Transverse colon (tissue), 4 donors: Measurements from ENCODE around the gene ACTR1A. TPM values are rescaled to one million over a fixed set of nuclear protein-coding genes. Genes with fewer than 3 reads are reported as not detected.
A peak's percentile ranks its signal among the peaks of the same experiment; 100 is the strongest.

Source experiments
- DNase-seq: peaks from one replicate; pipeline ENCODE4 v3.0.0-alpha.2; 2019
- H3K27ac ChIP-seq, 4 donors: fragments of 200-600 bp; sonication (generic); 2 replicates each; pipeline ENCODE4 v1.5.1; 2016 to 2018; ENCODE audit warnings: inconsistent platforms in 4 of 4
- H3K27me3 ChIP-seq: fragments of 200-600 bp; sonication (generic); 2 replicates; pipeline ENCODE4 v1.5.1; 2017; ENCODE audit warnings: inconsistent platforms
- H3K36me3 ChIP-seq, 4 donors: fragments of 200-600 bp; sonication (generic); 2 replicates each; pipeline ENCODE4 v1.5.1; 2017 to 2019; ENCODE audit warnings: inconsistent platforms in 4 of 4
- H3K4me1 ChIP-seq, 4 donors: fragments of 200-600 bp; sonication (generic); 2 replicates each; pipeline ENCODE4 v1.5.1; 2017 to 2020; ENCODE audit warnings: inconsistent platforms in 4 of 4
- H3K4me3 ChIP-seq, 4 donors: fragments of 200-600 bp; sonication (generic); 1 replicate in 1 of 4; 2 replicates in 3 of 4; pipeline versions ENCODE4 v1.5.1 to v1.6.1; 2017 to 2019; ENCODE audit warnings: inconsistent platforms in 4 of 4
- H3K9me3 ChIP-seq, 2 donors: fragments of 200-600 bp; sonication (generic); 2 replicates each; pipeline ENCODE4 v1.5.1; 2017 to 2019; ENCODE audit warnings: inconsistent platforms in 2 of 2
- CTCF ChIP-seq, 5 experiments: fragments of 200-600 bp in 3 of 5; fragments of 450-650 bp in 2 of 5; sonication (generic) in 3 of 5; IDR thresholded peaks; 1 replicate in 2 of 5; 2 replicates in 3 of 5; pipeline ENCODE4 v1.5.1; 2016 to 2017; ENCODE audit warnings: antibody characterized with exemption in 5 of 5, inconsistent platforms in 3 of 5, mild to moderate bottlenecking in 2 of 5, moderate library complexity in 1 of 5
- EP300 ChIP-seq: sonication (generic); formaldehyde crosslinking; IDR thresholded peaks from one replicate; pipeline ENCODE4 v1.6.1; 2017; ENCODE audit warnings: antibody characterized with exemption, low read depth
- POLR2A ChIP-seq: fragments of 450-650 bp; IDR thresholded peaks from one replicate; pipeline ENCODE4 v1.6.1; 2016; ENCODE audit warnings: antibody characterized with exemption, mild to moderate bottlenecking, moderate library complexity
- POLR2AphosphoS5 ChIP-seq, 3 donors: sonication (generic); formaldehyde crosslinking; IDR thresholded peaks; one replicate each; pipeline ENCODE4 v1.6.1; 2016; ENCODE audit warnings: antibody characterized with exemption in 3 of 3
- WGBS, 2 donors: methylation state at CpG; one replicate each; pipeline ENCODE4 v1.1.5; 2018; ENCODE audit warnings: low coverage in 1 of 2; 5-methylcytosine and 5-hydroxymethylcytosine counted together
- in situ Hi-C, 4 donors: fragments of 200-750 bp; cut with MboI; loops; one replicate each; pipeline versions ENCODE4 v1.15.0 to v1.15.1; 2017; ENCODE audit warnings: low sequenced_read_pairs in 3 of 4, low pct_ligation_motif_present in 1 of 4, low pct_unique_long_range_greater_than_20kb in 1 of 4
- intact Hi-C: fragments of 100-400 bp; cut with DNase I; formaldehyde crosslinking; loops from one replicate; pipeline ENCODE4 v1.15.1; 2023; ENCODE audit warnings: low total_unique reads
- total RNA-seq, 4 donors: library from RNA; depleted of rRNA; stranded (reverse); fragments of >200 nt; gene quantifications; one replicate each; pipeline ENCODE4 v1.1.0, GENCODE V29; 2016

ACTR1A gene
- total RNA-seq, 4 donors from 2014 or later: 49.7 to 90.8 (median 79.4) TPM

- Histone ChIP-seq H3K9me3 (no peaks in the 10 kb centered on the region), H3K27me3 (peaks cover 23% of the 10 kb centered on the region), H3K4me3 (peak overlapping the region in 1 of 4 donors; percentile 28), H3K4me1 (peaks cover 6 to 36% (median 13%) of the 10 kb centered on the region in 4 donors), H3K27ac (no peak overlapping the region), H3K36me3 (no peaks in the 10 kb centered on the region)
- intact Hi-C loops (no loop called here), in situ Hi-C loops (no loop called here)
- DNase-seq: no peak
- 76% methylated on average over 6 of the region's 6 CpGs; no CpG with 5 or more reads in 1 of the 2 donors for WGBS, 2 donors
- TF ChIP-seq EP300: no peak
- TF ChIP-seq POLR2AphosphoS5 (IDR thresholded peaks at IDR 0.05): no peak
- TF ChIP-seq POLR2A: no peak
- no peak for TF ChIP-seq CTCF (IDR thresholded peaks at IDR 0.05)
Observed at GRCh38 chr10:102436312-102436711, 66.2 kb downstream of the ACTR1A start.

- intact Hi-C loops (no loop called here), in situ Hi-C loops (no loop called here)
- no peak for DNase-seq
- H3K9me3 ChIP-seq: no peaks in the 10 kb centered on the region
- peak overlapping the region in 2 of 4 donors; percentile 9 to 28 for H3K4me3 ChIP-seq
- TF ChIP-seq EP300 (no peak), POLR2A (no peak), POLR2AphosphoS5 (IDR thresholded peaks at IDR 0.05) (no peak), CTCF (IDR thresholded peaks at IDR 0.05) (no peak)
- no peaks in the 10 kb centered on the region for H3K36me3 ChIP-seq
- 20% methylated on average over 3 to 12 of the region's 14 CpGs for WGBS, 2 donors
- H3K27me3 ChIP-seq: peaks cover 23% of the 10 kb centered on the region
- peaks cover 7 to 37% (median 14%) of the 10 kb centered on the region in 4 donors for H3K4me1 ChIP-seq
- H3K27ac ChIP-seq: peak overlapping the region; percentile 31 to 51 (median 42)
Observed at GRCh38 chr10:102435529-102436233, 66.8 kb downstream of the ACTR1A start.

- intact Hi-C loops: no loop called here
- peak overlapping the region in 2 of 4 donors; percentile 9 to 28 for H3K4me3 ChIP-seq
- no peak for DNase-seq
- whole genome bisulfite sequencing, 2 donors: 40 to 71% methylated on average over 1 to 5 of the region's 5 CpGs
- H3K27ac ChIP-seq: peak overlapping the region; percentile 31 to 51 (median 42)
- H3K9me3 ChIP-seq: no peaks in the 10 kb centered on the region
- peaks cover 7 to 37% (median 14%) of the 10 kb centered on the region in 4 donors for H3K4me1 ChIP-seq
- TF ChIP-seq EP300 (no peak), POLR2A (no peak), POLR2AphosphoS5 (IDR thresholded peaks at IDR 0.05) (no peak), CTCF (IDR thresholded peaks at IDR 0.05) (no peak)
- H3K36me3 ChIP-seq: no peaks in the 10 kb centered on the region
- in situ Hi-C loops: no loop called here
- peaks cover 23% of the 10 kb centered on the region for H3K27me3 ChIP-seq
Observed at GRCh38 chr10:102435133-102435497, 67.4 kb downstream of the ACTR1A start.

- peaks cover 23% of the 10 kb centered on the region for H3K27me3 ChIP-seq
- 29% methylated on average over 9 of the region's 9 CpGs; no CpG with 5 or more reads in 1 of the 2 donors for whole genome bisulfite sequencing, 2 donors
- H3K4me3 ChIP-seq: no peak overlapping the region
- no peaks in the 10 kb centered on the region for H3K9me3 ChIP-seq
- peaks cover 7 to 37% (median 14%) of the 10 kb centered on the region in 4 donors for H3K4me1 ChIP-seq
- no peak for DNase-seq
- peak overlapping the region; percentile 31 to 51 (median 42) for H3K27ac ChIP-seq
- no peaks in the 10 kb centered on the region for H3K36me3 ChIP-seq
- TF ChIP-seq EP300 (no peak), POLR2AphosphoS5 (IDR thresholded peaks at IDR 0.05) (no peak), POLR2A (no peak), CTCF (IDR thresholded peaks at IDR 0.05) (no peak)
- in situ Hi-C loops (no loop called here), intact Hi-C loops (no loop called here)
Observed at GRCh38 chr10:102434394-102435132, 67.9 kb downstream of the ACTR1A start.
